ENCODE data around the gene MECR.

DNA sequence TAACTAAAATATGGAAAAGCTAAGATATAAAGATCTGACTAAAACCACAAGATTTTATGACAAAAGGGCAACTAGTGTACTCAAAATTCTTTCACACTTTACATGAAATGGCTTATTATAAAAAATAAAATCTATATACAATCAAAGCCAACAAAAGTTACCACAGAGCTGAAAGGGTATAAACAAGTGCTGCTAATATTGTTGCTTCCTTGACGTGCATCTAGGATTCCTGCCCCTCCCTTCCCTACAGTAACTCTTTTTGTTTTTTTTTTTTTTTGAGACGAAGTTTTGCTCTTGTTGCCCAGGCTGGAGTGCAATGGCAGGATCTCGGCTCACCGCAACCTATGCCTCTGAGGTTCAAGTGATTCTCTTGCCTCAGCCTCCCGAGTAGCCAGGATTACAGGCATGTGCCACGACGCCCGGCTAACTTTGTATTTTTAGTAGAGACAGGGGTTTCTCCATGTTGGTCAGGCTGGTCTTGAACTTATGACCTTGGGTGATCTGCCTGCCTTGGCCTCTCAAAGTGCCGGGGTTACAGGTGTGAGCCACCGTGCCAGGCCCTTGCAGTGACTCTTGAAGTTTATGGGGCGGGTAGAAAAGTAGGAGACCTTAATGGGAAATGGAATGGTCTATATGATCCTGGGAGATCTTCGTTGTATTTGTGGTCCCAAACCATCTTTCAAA is 53.6 kb downstream of the MECR start:
- TF ChIP-seq POLR2AphosphoS5 (IDR thresholded peaks at IDR 0.05; ENCODE audit: borderline replicate concordance, low read depth, low read length) (no peak), EZH2 (IDR thresholded peaks at IDR 0.05) (no peak), FOXP2 (optimal IDR thresholded peaks at IDR 0.05; ENCODE audit: control extremely low read depth, extremely low read length, insufficient read depth) (no peak)

Measured in SK-N-MC (cell line).